K562 (cell line): ENCODE data around the gene OSBPL10. TPM values are rescaled to one million over a fixed set of nuclear protein-coding genes. Genes with fewer than 3 reads are reported as not detected.

Experiments
- ATAC-seq: fragments of 200-7000 bp; cut with Tn5 transposase; 3 replicates; pipeline ENCODE4 v1.9.1; 2020; ENCODE audit warnings: moderate library complexity
- BruUV-seq: library from RNA; stranded (reverse); fragments of 400-500 nt; replicated peaks from 2 replicates; lab custom pipeline; 2021; lab: Mats Ljungman, UMichigan
- CTCF ChIA-PET: fragments of 300-600 bp; formaldehyde crosslinking; extraction: SDS; loops from one replicate; lab custom pipeline; 2021; ENCODE audit warnings: low intra/inter-chr PET ratio; lab: Yijun Ruan, JAX
- POLR2A ChIA-PET: fragments of 300-600, 350-650 bp; sonication (Branson Sonifier 250); formaldehyde crosslinking; extraction: SDS; loops from one replicate; lab custom pipeline; 2021; ENCODE audit warnings: antibody characterized with exemption, inconsistent platforms; lab: Yijun Ruan, JAX
- DNase-seq, 4 experiments: peaks; one replicate each; pipeline versions ENCODE4 v3.0.0 to v3.0.0-alpha.2; 2011 to 2018; ENCODE audit warnings: low spot score in 3 of 4, mixed read lengths in 3 of 4; ENCODE audit errors: extremely low read depth in 1 of 4
- FAIRE-seq: peaks from 2 replicates; lab custom pipeline; 2011; peaks lifted over from hg19 to GRCh38; lab: Jason Lieb, UNC
- H2AFZ ChIP-seq: 2 replicates; pipeline ENCODE4 v1.6.0; 2011; ENCODE audit warnings: low read depth, low read length, control low read depth, inconsistent platforms
- H3K27ac ChIP-seq: fragments of 200-600 bp; 3 replicates; pipeline ENCODE4 v1.8.0; 2011; ENCODE audit warnings: low read depth, mild to moderate bottlenecking, control low read depth, inconsistent platforms, low read length, moderate library complexity, mixed read lengths; ENCODE audit errors: extremely low read depth
- H3K27me3 ChIP-seq, 2 experiments: fragments of 300-600 bp in 1 of 2; 2 replicates in 1 of 2; 3 replicates in 1 of 2; pipeline versions ENCODE4 v1.6.0 to v1.8.0; 2011; ENCODE audit warnings: inconsistent platforms in 2 of 2, low read length in 2 of 2, mild to moderate bottlenecking in 1 of 2, mixed read lengths in 1 of 2, moderate library complexity in 1 of 2; ENCODE audit not compliant: control insufficient read depth in 2 of 2, insufficient read depth in 2 of 2
- H3K36me3 ChIP-seq: fragments of 300-600 bp; 3 replicates; pipeline ENCODE4 v1.8.0; 2011; ENCODE audit warnings: mild to moderate bottlenecking, low read length, inconsistent platforms; ENCODE audit not compliant: control insufficient read depth, insufficient read depth
- H3K4me1 ChIP-seq, 2 experiments: fragments of 200-600 bp in 1 of 2; replicated peaks in 1 of 2; 2 replicates in 1 of 2; 3 replicates in 1 of 2; pipeline versions ENCODE4 v1.5.1 to v1.8.0; 2011; ENCODE audit warnings: inconsistent platforms in 2 of 2, low read length in 2 of 2, mild to moderate bottlenecking in 1 of 2, mixed read lengths in 1 of 2, moderate library complexity in 1 of 2; ENCODE audit not compliant: control insufficient read depth in 2 of 2, insufficient read depth in 2 of 2
- H3K4me2 ChIP-seq: 2 replicates; pipeline ENCODE4 v1.6.1; 2011; ENCODE audit warnings: low read length, control low read depth, inconsistent platforms, mixed read lengths; ENCODE audit not compliant: insufficient read depth
- H3K4me3 ChIP-seq: fragments of 200-600 bp; sonication (generic), shearing (Covaris generic); 2 replicates; pipeline ENCODE4 v1.5.1; 2016; ENCODE audit warnings: control low read depth, inconsistent platforms
- H3K79me2 ChIP-seq: fragments of 200-600 bp; 3 replicates; pipeline ENCODE4 v1.8.0; 2011; ENCODE audit warnings: low read length, inconsistent platforms; ENCODE audit not compliant: control insufficient read depth, insufficient read depth
- H3K9ac ChIP-seq, 2 experiments: 2 replicates each; pipeline versions ENCODE4 v1.6.0 to v1.6.1; 2011; ENCODE audit warnings: low read depth in 2 of 2, low read length in 2 of 2, control low read depth in 1 of 2, inconsistent platforms in 1 of 2, mild to moderate bottlenecking in 1 of 2, mixed read lengths in 1 of 2; ENCODE audit not compliant: insufficient read depth in 1 of 2
- H3K9me1 ChIP-seq: one replicate; pipeline ENCODE4 v1.6.0; 2011; ENCODE audit warnings: inconsistent platforms, mild to moderate bottlenecking, low read length, moderate library complexity; ENCODE audit not compliant: control insufficient read depth, insufficient read depth
- H3K9me3 ChIP-seq: replicated peaks from 2 replicates; pipeline ENCODE4 v1.5.1; 2011; ENCODE audit warnings: low read depth, low read length, inconsistent platforms; ENCODE audit not compliant: control insufficient read depth, insufficient read depth
- H4K20me1 ChIP-seq: replicated peaks from 2 replicates; pipeline ENCODE4 v1.6.1; 2011; ENCODE audit warnings: low read length, inconsistent platforms, mixed read lengths; ENCODE audit not compliant: control insufficient read depth, insufficient read depth
- DNMT1 ChIP-seq: fragments of 450-650 bp; IDR thresholded peaks from 2 replicates; pipeline ENCODE4 v1.6.1; 2016; ENCODE audit warnings: antibody characterized with exemption, mild to moderate bottlenecking
- ETV1 ChIP-seq: fragments of 450-650 bp; conservative IDR thresholded peaks from 2 replicates; pipeline ENCODE4 v1.6.1; 2016; ENCODE audit warnings: missing genetic modification characterization, control low read depth, low read depth, missing compliant biosample characterization
- FOXJ3 ChIP-seq: sonication (generic); formaldehyde crosslinking; IDR thresholded peaks from 2 replicates; pipeline ENCODE4 v1.4.0; 2020; ENCODE audit warnings: mild to moderate bottlenecking, missing genetic modification reagents
- HIVEP1 ChIP-seq: fragments of 250-450 bp; sonication (Bioruptor Pico); IDR thresholded peaks from 2 replicates; pipeline ENCODE4 v1.4.0; 2020; ENCODE audit warnings: mild to moderate bottlenecking
- HNRNPUL1 ChIP-seq: fragments of 200-400 bp; formaldehyde crosslinking; IDR thresholded peaks from 2 replicates; pipeline ENCODE4 v1.6.1; 2017; ENCODE audit warnings: low read length
- KLF6 ChIP-seq: fragments of 250-450 bp; sonication (Bioruptor Pico); IDR thresholded peaks from 2 replicates; pipeline ENCODE4 v1.4.0; 2020; ENCODE audit warnings: mild to moderate bottlenecking, moderate library complexity, borderline replicate concordance
- NCOA6 ChIP-seq: fragments of 450-650 bp; IDR thresholded peaks from 2 replicates; pipeline ENCODE4 v1.6.1; 2017; ENCODE audit warnings: mild to moderate bottlenecking
- RFX7 ChIP-seq: fragments of 250-450 bp; sonication (Bioruptor Pico); IDR thresholded peaks from 2 replicates; pipeline ENCODE4 v1.5.1; 2021; ENCODE audit warnings: mild to moderate bottlenecking
- ZNF431 ChIP-seq: sonication (generic); formaldehyde crosslinking; IDR thresholded peaks from 2 replicates; pipeline ENCODE4 v1.8.0; 2022; ENCODE audit warnings: mild to moderate bottlenecking, missing genetic modification reagents
- WGBS: fragments of 100-300 bp; shearing (Covaris generic); methylation state at CpG from one replicate; pipeline ENCODE4 v1.1.6; 2016; ENCODE audit warnings: low coverage, mixed read lengths; ENCODE audit not compliant: insufficient coverage; ENCODE audit errors: missing lambda C conversion rate; 5-methylcytosine and 5-hydroxymethylcytosine counted together
- in situ Hi-C: fragments of 300-500 bp; cut with MboI; formaldehyde crosslinking; loops from 4 replicates; pipeline ENCODE4 v1.15.0; 2018; ENCODE audit warnings: inconsistent platforms, mixed read lengths
- intact Hi-C: fragments of 100-400 bp; cut with micrococcal nuclease; formaldehyde crosslinking; loops from 2 replicates; pipeline ENCODE4 v1.14.2; 2022
- polyA plus RNA-seq, 8 experiments: library from polyadenylated mRNA; depleted of rRNA in 4 of 8; stranded (reverse) in 5 of 8; unstranded in 3 of 8; fragments of >200 nt; fragmentation: Nextera tagmentation in 2 of 8; fragmentation: Illumina TruSeq in 1 of 8; extraction: Ambion mirVana in 2 of 8; extraction: Trizol in 1 of 8; gene quantifications; 2 replicates each; pipeline versions ENCODE4 v1.2.1 to v1.2.3, GENCODE V29; 2011 to 2014; ENCODE audit warnings: inconsistent platforms in 1 of 8, missing spikeins in 1 of 8
- total RNA-seq, 7 experiments: library from RNA; depleted of rRNA in 6 of 7; stranded (reverse); fragments of >200 nt in 6 of 7; fragmentation: Illumina TruSeq in 2 of 7; extraction: Trizol in 2 of 7; gene quantifications; 2 replicates each; pipeline versions ENCODE4 v1.2.1 to v1.2.3, GENCODE V29; 2011 to 2021; ENCODE audit warnings: low replicate concordance in 1 of 7
- TF ChIP-seq, protein P1 (sequence below): fragments of 450-650 bp; formaldehyde crosslinking; IDR thresholded peaks from 2 replicates; pipeline ENCODE4 v1.4.0; 2022; ENCODE audit warnings: mild to moderate bottlenecking, moderate library complexity
- TF ChIP-seq, protein P2 (sequence below): fragments of 450-650 bp; IDR thresholded peaks from 2 replicates; pipeline ENCODE4 v1.6.1; 2014; ENCODE audit warnings: low read depth, mild to moderate bottlenecking, moderate library complexity, borderline replicate concordance

The OSBPL10 gene
- total and polyA plus RNA-seq, 9 of the 15 experiments (the other 6 are each of a cell fraction or from before 2014, with no cell fraction given), result 0.03 to 0.19 (median 0.14) TPM; not detected in 2

DNA sequence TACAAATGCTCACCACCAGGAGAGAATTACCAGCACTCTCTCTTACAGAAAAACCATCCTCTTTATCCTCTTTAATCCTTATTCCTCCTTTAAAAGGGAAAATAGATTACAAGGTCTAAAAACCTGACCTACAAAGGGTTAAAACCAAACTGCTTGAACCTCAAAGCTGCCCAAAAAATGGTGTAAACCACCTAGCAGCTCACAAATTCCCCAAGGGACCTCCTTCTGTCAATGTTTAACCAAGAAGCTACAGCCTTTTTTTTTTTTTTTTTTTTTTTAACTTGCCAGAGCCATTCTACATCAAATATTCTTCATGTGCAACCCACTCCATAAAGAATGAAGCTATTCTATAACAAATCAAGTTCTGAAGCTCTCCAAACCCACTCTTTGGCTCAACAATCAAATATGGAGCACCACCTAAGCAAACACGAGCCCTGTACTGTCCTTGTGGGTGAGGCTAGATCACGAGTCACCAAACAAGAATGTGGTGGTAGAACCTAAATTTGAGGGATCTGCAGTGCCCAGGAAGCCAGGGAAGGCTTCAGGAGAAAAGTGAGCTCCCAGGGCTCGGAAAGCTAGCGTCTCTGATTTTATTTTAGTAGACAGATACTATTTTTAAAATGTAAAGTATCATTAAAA lies 20.1 kb downstream of the OSBPL10 start (continued):
- no peak for TF ChIP-seq HNRNPUL1
- TF ChIP-seq, protein P1, sequence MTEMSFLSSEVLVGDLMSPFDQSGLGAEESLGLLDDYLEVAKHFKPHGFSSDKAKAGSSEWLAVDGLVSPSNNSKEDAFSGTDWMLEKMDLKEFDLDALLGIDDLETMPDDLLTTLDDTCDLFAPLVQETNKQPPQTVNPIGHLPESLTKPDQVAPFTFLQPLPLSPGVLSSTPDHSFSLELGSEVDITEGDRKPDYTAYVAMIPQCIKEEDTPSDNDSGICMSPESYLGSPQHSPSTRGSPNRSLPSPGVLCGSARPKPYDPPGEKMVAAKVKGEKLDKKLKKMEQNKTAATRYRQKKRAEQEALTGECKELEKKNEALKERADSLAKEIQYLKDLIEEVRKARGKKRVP, result no peak
- no peak for TF ChIP-seq RFX7 (CRISPR knock-in tag)
- TF ChIP-seq KLF6 (CRISPR knock-in tag), result no peak
- no peak for TF ChIP-seq DNMT1
- TF ChIP-seq, all 486 proteins: peak for 0

DNA sequence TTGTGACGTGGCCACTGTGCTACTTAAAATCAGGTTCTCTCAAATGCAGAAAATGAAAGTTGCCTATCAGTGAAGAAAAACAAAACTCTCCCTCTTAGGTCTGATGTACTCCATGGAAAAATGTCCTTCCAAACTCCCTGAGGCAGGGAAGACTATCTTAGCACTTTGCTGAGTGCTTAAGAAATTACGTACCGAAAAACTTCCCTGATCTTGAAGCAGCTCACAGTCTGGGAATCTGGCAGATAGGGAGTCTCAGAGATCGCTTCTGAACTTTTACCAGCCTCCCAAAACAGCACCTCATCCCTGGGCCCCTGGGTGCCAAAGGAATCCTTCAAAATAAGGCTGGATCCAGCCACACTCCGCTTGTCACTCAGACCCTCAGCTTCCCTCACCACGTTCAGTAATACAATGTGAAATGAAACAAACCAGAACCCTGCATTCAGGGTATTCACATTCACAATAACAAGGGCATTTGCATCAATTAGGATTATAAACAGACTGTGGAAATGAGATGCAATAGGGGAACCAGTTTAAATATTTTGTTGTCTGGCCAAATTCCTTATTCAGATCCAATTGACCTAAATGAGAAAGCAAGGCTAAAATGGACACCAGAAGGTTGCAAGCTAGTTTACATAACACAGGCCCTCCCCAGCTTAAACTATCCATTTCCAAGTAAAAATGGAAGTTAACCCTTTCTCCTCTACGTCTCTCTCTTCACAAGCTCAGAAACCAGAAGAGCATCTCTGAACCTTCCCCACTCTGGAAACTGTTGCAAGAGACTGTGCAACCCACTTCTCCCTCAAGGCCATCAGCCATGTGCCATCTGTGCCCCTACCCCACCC lies 20.9 kb downstream of the OSBPL10 start:
- CTCF ChIA-PET, result interaction anchor here (0.6 kb wide), 1 partner anchor 66 kb away, joined by 3 read pairs; no protein-coding TSS in a partner anchor
- POLR2A ChIA-PET, result interaction anchor here (0.6 kb wide), 1 partner anchor 386 kb away, joined by 3 read pairs; no protein-coding TSS in a partner anchor
- H2AFZ ChIP-seq, result no peak overlapping the region
- FAIRE-seq, result no peak
- no peak overlapping the region for H3K9ac ChIP-seq
- in situ Hi-C loops (no loop called here), intact Hi-C loops (no loop called here)
- no peak overlapping the region for H3K4me3 ChIP-seq
- no peak for DNase-seq
- WGBS, result 0% methylated on average over 7 of the region's 7 CpGs
- ATAC-seq, result no peak
- H3K36me3 ChIP-seq, result no peaks in the 10 kb centered on the region
- H3K27ac ChIP-seq, result no peak overlapping the region
- no TSS peak for BruUV-seq
- H3K9me3 ChIP-seq, result no peaks in the 10 kb centered on the region
- H3K4me1 ChIP-seq, result no peaks in the 10 kb centered on the region
- no peaks in the 10 kb centered on the region; the same call in 1 of the 2 replicates for H4K20me1 ChIP-seq
- no peak for TF ChIP-seq NCOA6
- TF ChIP-seq FOXJ3 (CRISPR knock-in tag), result no peak
- TF ChIP-seq ZNF431 (CRISPR knock-in tag), result no peak
- no peak for TF ChIP-seq ETV1 (tag)
- TF ChIP-seq HIVEP1 (CRISPR knock-in tag), result no peak
- TF ChIP-seq, protein P2, sequence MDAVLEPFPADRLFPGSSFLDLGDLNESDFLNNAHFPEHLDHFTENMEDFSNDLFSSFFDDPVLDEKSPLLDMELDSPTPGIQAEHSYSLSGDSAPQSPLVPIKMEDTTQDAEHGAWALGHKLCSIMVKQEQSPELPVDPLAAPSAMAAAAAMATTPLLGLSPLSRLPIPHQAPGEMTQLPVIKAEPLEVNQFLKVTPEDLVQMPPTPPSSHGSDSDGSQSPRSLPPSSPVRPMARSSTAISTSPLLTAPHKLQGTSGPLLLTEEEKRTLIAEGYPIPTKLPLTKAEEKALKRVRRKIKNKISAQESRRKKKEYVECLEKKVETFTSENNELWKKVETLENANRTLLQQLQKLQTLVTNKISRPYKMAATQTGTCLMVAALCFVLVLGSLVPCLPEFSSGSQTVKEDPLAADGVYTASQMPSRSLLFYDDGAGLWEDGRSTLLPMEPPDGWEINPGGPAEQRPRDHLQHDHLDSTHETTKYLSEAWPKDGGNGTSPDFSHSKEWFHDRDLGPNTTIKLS, result no peak
- H3K27me3 ChIP-seq, result peaks cover 0 to 2% of the 10 kb centered on the region in 2 experiments; a peak in 1 of 5 replicates
- H3K79me2 ChIP-seq, result no peaks in the 10 kb centered on the region
- H3K9me1 ChIP-seq, result no peaks in the 10 kb centered on the region
- no peak overlapping the region for H3K4me2 ChIP-seq
